WTC11 (cell line): ENCODE data around the gene NEIL3. TPM values are rescaled to one million over a fixed set of nuclear protein-coding genes. Genes with fewer than 3 reads are reported as not detected.

Source experiments
- ATAC-seq: fragments of 200-7000 bp; cut with Tn5 transposase; 2 replicates; pipeline ENCODE4 v1.10.0; 2021; ENCODE audit warnings: mild to moderate bottlenecking, moderate library complexity
- CTCF ChIA-PET: fragments of 300-600 bp; sonication (Branson Sonifier 250); formaldehyde crosslinking; loops from one replicate; lab custom pipeline; 2021; ENCODE audit warnings: antibody characterized with exemption; lab: Charles Lee
- POLR2A ChIA-PET: fragments of 350-600 bp; sonication (Branson Sonifier 250); formaldehyde crosslinking; loops from one replicate; lab custom pipeline; 2021; ENCODE audit warnings: antibody characterized with exemption; lab: Charles Lee
- DNase-seq: peaks from one replicate; pipeline ENCODE4 v3.0.0; 2021; ENCODE audit warnings: low spot score
- H3K27ac Mint-ChIP-seq: 2 replicates; pipeline ENCODE4 v1.8.0; 2021; ENCODE audit warnings: mixed read lengths
- H3K27me3 Mint-ChIP-seq: 2 replicates; pipeline ENCODE4 v1.8.0; 2021; ENCODE audit warnings: low read depth, mild to moderate bottlenecking, moderate library complexity, mixed read lengths
- H3K36me3 Mint-ChIP-seq: 2 replicates; pipeline ENCODE4 v1.8.0; 2021; ENCODE audit warnings: mixed read lengths
- H3K4me1 Mint-ChIP-seq: 2 replicates; pipeline ENCODE4 v1.8.0; 2022; ENCODE audit warnings: mixed read lengths
- H3K4me3 Mint-ChIP-seq: 2 replicates; pipeline ENCODE4 v1.8.0; 2021; ENCODE audit warnings: mild to moderate bottlenecking, moderate library complexity, mixed read lengths
- H3K9me3 Mint-ChIP-seq: 2 replicates; pipeline ENCODE4 v1.8.0; 2021; ENCODE audit warnings: mixed read lengths
- ATF1 ChIP-seq: sonication (generic); formaldehyde crosslinking; IDR thresholded peaks from 2 replicates; pipeline ENCODE4 v1.8.1; 2023; ENCODE audit warnings: mild to moderate bottlenecking, moderate library complexity, missing genetic modification reagents
- CBFB ChIP-seq: sonication (generic); formaldehyde crosslinking; IDR thresholded peaks from 2 replicates; pipeline ENCODE4 v1.8.1; 2022; ENCODE audit warnings: mild to moderate bottlenecking, low read depth, missing genetic modification reagents
- CREM ChIP-seq: sonication (generic); formaldehyde crosslinking; IDR thresholded peaks from 2 replicates; pipeline ENCODE4 v1.8.1; 2022; ENCODE audit warnings: mild to moderate bottlenecking, missing genetic modification reagents, moderate library complexity
- ETV6 ChIP-seq: sonication (generic); formaldehyde crosslinking; IDR thresholded peaks from 2 replicates; pipeline ENCODE4 v1.8.1; 2022; ENCODE audit warnings: mild to moderate bottlenecking, missing genetic modification reagents
- GABPB1 ChIP-seq: sonication (generic); formaldehyde crosslinking; IDR thresholded peaks from 2 replicates; pipeline ENCODE4 v1.8.1; 2023; ENCODE audit warnings: mild to moderate bottlenecking, missing genetic modification reagents
- GTF2I ChIP-seq: fragments of 250-450 bp; sonication (Bioruptor Pico); conservative IDR thresholded peaks from 2 replicates; pipeline ENCODE4 v1.4.0; 2021; ENCODE audit warnings: mild to moderate bottlenecking
- HMGA2 ChIP-seq: fragments of 250-450 bp; sonication (Bioruptor Pico); IDR thresholded peaks from 2 replicates; pipeline ENCODE4 v1.4.0; 2021; ENCODE audit warnings: mild to moderate bottlenecking, moderate library complexity
- KAT7 ChIP-seq: sonication (generic); formaldehyde crosslinking; IDR thresholded peaks from 2 replicates; pipeline ENCODE4 v1.8.1; 2023; ENCODE audit warnings: missing genetic modification reagents, mild to moderate bottlenecking, borderline replicate concordance
- NR1H2 ChIP-seq: sonication (generic); formaldehyde crosslinking; IDR thresholded peaks from 2 replicates; pipeline ENCODE4 v1.9.0; 2021; ENCODE audit warnings: mild to moderate bottlenecking, moderate library complexity, missing genetic modification reagents
- RELA ChIP-seq: sonication (generic); formaldehyde crosslinking; IDR thresholded peaks from 2 replicates; pipeline ENCODE4 v1.8.1; 2022; ENCODE audit warnings: missing genetic modification reagents, mild to moderate bottlenecking, borderline replicate concordance
- SOX15 ChIP-seq: fragments of 250-450 bp; sonication (Bioruptor Pico); IDR thresholded peaks from 2 replicates; pipeline ENCODE4 v1.9.0; 2021; ENCODE audit warnings: mild to moderate bottlenecking
- TP53 ChIP-seq: sonication (generic); formaldehyde crosslinking; IDR thresholded peaks from 2 replicates; pipeline ENCODE4 v1.8.1; 2023; ENCODE audit warnings: mild to moderate bottlenecking, missing genetic modification reagents
- ZNF232 ChIP-seq: sonication (generic); formaldehyde crosslinking; IDR thresholded peaks from 2 replicates; pipeline ENCODE4 v1.8.0; 2022; ENCODE audit warnings: mild to moderate bottlenecking, missing genetic modification reagents
- ZNF416 ChIP-seq: fragments of 250-450 bp; sonication (Bioruptor Pico); IDR thresholded peaks from 2 replicates; pipeline ENCODE4 v1.9.0; 2021; ENCODE audit warnings: mild to moderate bottlenecking, inconsistent platforms
- total RNA-seq: library from RNA; stranded (reverse); gene quantifications from 3 replicates; pipeline ENCODE4 v1.2.3, GENCODE V29; 2021
- TF ChIP-seq, protein P1 (sequence below): sonication (generic); formaldehyde crosslinking; IDR thresholded peaks from 2 replicates; pipeline ENCODE4 v1.8.1; 2023; ENCODE audit warnings: mild to moderate bottlenecking, missing genetic modification reagents, borderline replicate concordance
- TF ChIP-seq, protein P2 (sequence below): fragments of 250-450 bp; sonication (Bioruptor Pico); IDR thresholded peaks from 2 replicates; pipeline ENCODE4 v1.9.0; 2021; ENCODE audit warnings: mild to moderate bottlenecking
- TF ChIP-seq, protein P3 (sequence below): sonication (generic); formaldehyde crosslinking; IDR thresholded peaks from 2 replicates; pipeline ENCODE4 v1.8.1; 2022; ENCODE audit warnings: low read depth, missing genetic modification reagents, borderline replicate concordance
- TF ChIP-seq, protein P4 (sequence below): fragments of 250-450 bp; sonication (Bioruptor Pico); IDR thresholded peaks from 2 replicates; pipeline ENCODE4 v1.9.0; 2021; ENCODE audit warnings: moderate library complexity, mild to moderate bottlenecking, inconsistent platforms, borderline replicate concordance
- TF ChIP-seq, protein P5 (sequence below): sonication (generic); formaldehyde crosslinking; IDR thresholded peaks from 2 replicates; pipeline ENCODE4 v1.8.0; 2022; ENCODE audit warnings: mild to moderate bottlenecking, missing genetic modification reagents

The NEIL3 gene
- total RNA-seq, 1 experiment from 2014 or later, result 9.9 TPM

DNA sequence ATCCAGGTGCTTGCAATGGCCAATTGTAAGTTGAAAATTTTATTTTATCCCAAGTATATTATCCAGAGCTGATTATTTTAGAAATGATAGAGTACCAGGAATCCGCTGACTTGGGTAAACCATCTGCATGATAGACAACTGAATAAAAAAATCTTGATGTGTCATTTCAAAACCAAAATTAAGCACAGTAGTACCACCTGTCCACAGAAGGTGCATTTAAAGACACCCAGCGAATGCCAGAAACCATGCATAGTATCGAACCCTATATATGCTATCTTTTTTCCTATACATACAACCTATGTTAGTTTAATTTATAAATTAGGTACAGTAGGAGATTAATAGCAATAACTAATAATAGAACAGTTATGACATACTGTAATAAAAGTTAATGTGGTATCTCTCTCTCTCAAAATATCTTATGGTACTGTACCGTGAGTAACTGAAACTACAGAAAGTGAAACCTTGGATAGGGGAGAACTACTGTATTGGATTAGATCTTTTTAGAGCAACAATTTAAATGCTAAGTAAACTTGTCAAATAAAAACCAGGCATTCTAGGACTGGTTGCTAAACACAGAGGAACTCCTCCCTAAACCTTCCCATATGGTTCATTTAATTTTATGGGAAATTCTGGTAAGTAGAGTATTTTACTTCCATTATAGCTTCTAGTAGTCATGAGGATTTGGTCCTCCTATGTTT is 6.2 kb downstream of the NEIL3 start:
- Mint-ChIP-seq H3K27me3 (no peaks in the 10 kb centered on the region), H3K36me3 (peaks cover 5% of the 10 kb centered on the region; the same call in 1 of the 2 replicates), H3K4me3 (no peak overlapping the region), H3K27ac (no peak overlapping the region), H3K9me3 (no peaks in the 10 kb centered on the region), H3K4me1 (peaks cover 7% of the 10 kb centered on the region; the same call in 1 of the 2 replicates)
- ATAC-seq, result no peak
- POLR2A ChIA-PET, result no interaction called here
- no peak for DNase-seq
- CTCF ChIA-PET, result no interaction called here
- TF ChIP-seq ATF1 (CRISPR knock-in tag) (no peak), ZNF232 (no peak), RELA (CRISPR knock-in tag) (no peak), NR1H2 (CRISPR knock-in tag) (no peak), KAT7 (CRISPR knock-in tag) (no peak), ETV6 (CRISPR knock-in tag) (no peak), GABPB1 (no peak), TP53 (CRISPR knock-in tag) (no peak), HMGA2 (CRISPR knock-in tag) (no peak), CBFB (no peak), CREM (CRISPR knock-in tag) (no peak), GTF2I (CRISPR knock-in tag) (no peak)
- TF ChIP-seq, protein P1, sequence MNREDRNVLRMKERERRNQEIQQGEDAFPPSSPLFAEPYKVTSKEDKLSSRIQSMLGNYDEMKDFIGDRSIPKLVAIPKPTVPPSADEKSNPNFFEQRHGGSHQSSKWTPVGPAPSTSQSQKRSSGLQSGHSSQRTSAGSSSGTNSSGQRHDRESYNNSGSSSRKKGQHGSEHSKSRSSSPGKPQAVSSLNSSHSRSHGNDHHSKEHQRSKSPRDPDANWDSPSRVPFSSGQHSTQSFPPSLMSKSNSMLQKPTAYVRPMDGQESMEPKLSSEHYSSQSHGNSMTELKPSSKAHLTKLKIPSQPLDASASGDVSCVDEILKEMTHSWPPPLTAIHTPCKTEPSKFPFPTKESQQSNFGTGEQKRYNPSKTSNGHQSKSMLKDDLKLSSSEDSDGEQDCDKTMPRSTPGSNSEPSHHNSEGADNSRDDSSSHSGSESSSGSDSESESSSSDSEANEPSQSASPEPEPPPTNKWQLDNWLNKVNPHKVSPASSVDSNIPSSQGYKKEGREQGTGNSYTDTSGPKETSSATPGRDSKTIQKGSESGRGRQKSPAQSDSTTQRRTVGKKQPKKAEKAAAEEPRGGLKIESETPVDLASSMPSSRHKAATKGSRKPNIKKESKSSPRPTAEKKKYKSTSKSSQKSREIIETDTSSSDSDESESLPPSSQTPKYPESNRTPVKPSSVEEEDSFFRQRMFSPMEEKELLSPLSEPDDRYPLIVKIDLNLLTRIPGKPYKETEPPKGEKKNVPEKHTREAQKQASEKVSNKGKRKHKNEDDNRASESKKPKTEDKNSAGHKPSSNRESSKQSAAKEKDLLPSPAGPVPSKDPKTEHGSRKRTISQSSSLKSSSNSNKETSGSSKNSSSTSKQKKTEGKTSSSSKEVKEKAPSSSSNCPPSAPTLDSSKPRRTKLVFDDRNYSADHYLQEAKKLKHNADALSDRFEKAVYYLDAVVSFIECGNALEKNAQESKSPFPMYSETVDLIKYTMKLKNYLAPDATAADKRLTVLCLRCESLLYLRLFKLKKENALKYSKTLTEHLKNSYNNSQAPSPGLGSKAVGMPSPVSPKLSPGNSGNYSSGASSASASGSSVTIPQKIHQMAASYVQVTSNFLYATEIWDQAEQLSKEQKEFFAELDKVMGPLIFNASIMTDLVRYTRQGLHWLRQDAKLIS (CRISPR knock-in tag), result no peak
- TF ChIP-seq, protein P2, sequence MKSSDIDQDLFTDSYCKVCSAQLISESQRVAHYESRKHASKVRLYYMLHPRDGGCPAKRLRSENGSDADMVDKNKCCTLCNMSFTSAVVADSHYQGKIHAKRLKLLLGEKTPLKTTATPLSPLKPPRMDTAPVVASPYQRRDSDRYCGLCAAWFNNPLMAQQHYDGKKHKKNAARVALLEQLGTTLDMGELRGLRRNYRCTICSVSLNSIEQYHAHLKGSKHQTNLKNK (CRISPR knock-in tag), result no peak
- TF ChIP-seq, protein P3, sequence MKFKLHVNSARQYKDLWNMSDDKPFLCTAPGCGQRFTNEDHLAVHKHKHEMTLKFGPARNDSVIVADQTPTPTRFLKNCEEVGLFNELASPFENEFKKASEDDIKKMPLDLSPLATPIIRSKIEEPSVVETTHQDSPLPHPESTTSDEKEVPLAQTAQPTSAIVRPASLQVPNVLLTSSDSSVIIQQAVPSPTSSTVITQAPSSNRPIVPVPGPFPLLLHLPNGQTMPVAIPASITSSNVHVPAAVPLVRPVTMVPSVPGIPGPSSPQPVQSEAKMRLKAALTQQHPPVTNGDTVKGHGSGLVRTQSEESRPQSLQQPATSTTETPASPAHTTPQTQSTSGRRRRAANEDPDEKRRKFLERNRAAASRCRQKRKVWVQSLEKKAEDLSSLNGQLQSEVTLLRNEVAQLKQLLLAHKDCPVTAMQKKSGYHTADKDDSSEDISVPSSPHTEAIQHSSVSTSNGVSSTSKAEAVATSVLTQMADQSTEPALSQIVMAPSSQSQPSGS (CRISPR knock-in tag), result no peak
- TF ChIP-seq, protein P4, sequence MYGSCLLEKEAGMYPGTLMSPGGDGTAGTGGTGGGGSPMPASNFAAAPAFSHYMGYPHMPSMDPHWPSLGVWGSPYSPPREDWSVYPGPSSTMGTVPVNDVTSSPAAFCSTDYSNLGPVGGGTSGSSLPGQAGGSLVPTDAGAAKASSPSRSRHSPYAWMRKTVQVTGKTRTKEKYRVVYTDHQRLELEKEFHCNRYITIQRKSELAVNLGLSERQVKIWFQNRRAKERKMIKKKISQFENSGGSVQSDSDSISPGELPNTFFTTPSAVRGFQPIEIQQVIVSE (CRISPR knock-in tag), result no peak
- TF ChIP-seq, protein P5, sequence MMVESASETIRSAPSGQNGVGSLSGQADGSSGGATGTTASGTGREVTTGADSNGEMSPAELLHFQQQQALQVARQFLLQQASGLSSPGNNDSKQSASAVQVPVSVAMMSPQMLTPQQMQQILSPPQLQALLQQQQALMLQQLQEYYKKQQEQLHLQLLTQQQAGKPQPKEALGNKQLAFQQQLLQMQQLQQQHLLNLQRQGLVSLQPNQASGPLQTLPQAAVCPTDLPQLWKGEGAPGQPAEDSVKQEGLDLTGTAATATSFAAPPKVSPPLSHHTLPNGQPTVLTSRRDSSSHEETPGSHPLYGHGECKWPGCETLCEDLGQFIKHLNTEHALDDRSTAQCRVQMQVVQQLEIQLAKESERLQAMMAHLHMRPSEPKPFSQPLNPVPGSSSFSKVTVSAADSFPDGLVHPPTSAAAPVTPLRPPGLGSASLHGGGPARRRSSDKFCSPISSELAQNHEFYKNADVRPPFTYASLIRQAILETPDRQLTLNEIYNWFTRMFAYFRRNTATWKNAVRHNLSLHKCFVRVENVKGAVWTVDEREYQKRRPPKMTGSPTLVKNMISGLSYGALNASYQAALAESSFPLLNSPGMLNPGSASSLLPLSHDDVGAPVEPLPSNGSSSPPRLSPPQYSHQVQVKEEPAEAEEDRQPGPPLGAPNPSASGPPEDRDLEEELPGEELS (CRISPR knock-in tag), result no peak

DNA sequence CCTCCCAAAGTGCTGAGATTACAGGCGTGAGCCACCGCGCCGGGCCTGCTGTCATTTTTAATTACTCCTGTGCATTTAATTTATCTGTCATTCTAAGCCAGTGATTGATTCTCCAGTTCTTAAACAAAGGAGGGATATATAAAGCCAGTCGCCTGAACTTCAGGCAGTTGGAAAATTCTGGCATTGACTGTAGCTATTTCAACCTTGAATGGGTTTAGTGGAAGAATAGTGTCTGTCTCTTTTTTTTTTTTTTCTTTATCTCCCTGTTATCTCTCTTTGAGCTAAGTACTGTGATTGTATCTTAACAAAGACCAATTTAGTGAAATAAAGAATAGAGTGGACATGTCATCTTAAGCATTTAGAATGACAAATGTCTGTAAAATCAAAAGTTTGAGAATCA is 11.0 kb downstream of the NEIL3 start:
- no peak overlapping the region for H3K27ac Mint-ChIP-seq
- CTCF ChIA-PET, result no interaction called here
- TF ChIP-seq ZNF416 (CRISPR knock-in tag) (no peak), SOX15 (no peak)
- TF ChIP-seq, all 79 proteins: peak for 0
- ATAC-seq (no peak), DNase-seq (no peak)
- peaks cover 13% of the 10 kb centered on the region; the same call in 1 of the 2 replicates for H3K36me3 Mint-ChIP-seq
- no peak overlapping the region for H3K4me3 Mint-ChIP-seq
- peaks cover 7% of the 10 kb centered on the region; the same call in 1 of the 2 replicates for H3K4me1 Mint-ChIP-seq
- H3K27me3 Mint-ChIP-seq, result no peaks in the 10 kb centered on the region
- no peaks in the 10 kb centered on the region for H3K9me3 Mint-ChIP-seq
- POLR2A ChIA-PET, result no interaction called here
